HG03045 (cell line): ENCODE measurements around the gene HGD.

ENCODE experiments used
- ATAC-seq: cut with Tn5 transposase; IDR thresholded peaks from one replicate; pipeline ENCODE4 v1.9.1; 2021; ENCODE audit warnings: mild to moderate bottlenecking, moderate library complexity; ENCODE audit not compliant: unreplicated experiment

The HGD gene

GRCh38 chr3:120596116-120596852 lies 85.8 kb downstream of the HGD start, which contains the start of gene NDUFB4:
TSS of gene NDUFB4 (plus strand) at chr3:120596336. CDS start at chr3:120596360, 24 bp downstream.
- peak; percentile 95 for ATAC-seq

GRCh38 chr3:120595788-120596115 lies 86.3 kb downstream of the HGD start:
- no peak for ATAC-seq

- ATAC-seq = no peak
Observed at GRCh38 chr3:120587332-120587975, 94.6 kb downstream of the HGD start.
